HG02840 (cell line): ENCODE measurements around the gene GALNT9.

Source experiments
- ATAC-seq: cut with Tn5 transposase; IDR thresholded peaks from one replicate; pipeline ENCODE4 v1.9.1; 2021; ENCODE audit warnings: mild to moderate bottlenecking, moderate library complexity, moderate number of reproducible peaks; ENCODE audit not compliant: unreplicated experiment, low FRiP score

Gene GALNT9

DNA sequence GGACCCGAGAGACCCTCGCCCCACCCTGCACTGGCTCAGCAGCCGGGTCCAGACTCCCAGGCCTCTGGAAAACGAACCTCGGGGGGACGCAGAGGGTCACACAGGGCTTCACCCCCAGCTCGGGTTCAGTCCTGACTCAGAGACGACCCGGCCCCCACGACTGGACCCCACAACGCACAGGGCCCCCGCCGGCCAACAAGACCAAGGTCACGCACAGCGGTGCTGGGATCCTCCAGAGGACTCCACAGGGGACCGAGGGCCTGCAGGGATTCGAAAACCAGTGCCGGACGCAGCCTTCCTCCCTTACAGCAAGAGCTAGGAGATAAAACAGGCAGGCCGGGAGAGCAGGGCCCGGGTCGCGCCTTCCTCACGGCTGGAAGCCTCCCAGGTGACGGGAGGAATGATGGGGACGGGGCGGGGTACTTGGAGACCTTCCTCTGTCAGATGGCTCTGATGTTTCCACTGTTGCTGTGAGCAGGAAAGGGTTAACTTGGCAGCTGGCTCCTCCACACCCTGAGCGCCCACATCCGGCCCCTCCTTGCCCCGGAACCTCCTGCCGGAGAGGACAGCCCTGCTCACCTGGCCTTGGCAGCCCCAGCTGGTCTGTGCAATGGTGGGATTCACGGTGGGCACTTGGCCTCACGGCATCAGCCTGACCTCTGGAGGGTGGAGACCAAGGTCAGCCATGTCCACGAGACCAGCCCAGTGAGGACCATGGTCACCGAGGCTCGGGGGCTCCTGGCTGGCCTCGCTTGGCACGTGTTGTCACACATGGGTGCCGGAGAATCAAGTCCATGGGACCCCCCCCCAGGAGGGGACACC is 46.2 kb downstream of the GALNT9 start:
- ATAC-seq = no peak

DNA sequence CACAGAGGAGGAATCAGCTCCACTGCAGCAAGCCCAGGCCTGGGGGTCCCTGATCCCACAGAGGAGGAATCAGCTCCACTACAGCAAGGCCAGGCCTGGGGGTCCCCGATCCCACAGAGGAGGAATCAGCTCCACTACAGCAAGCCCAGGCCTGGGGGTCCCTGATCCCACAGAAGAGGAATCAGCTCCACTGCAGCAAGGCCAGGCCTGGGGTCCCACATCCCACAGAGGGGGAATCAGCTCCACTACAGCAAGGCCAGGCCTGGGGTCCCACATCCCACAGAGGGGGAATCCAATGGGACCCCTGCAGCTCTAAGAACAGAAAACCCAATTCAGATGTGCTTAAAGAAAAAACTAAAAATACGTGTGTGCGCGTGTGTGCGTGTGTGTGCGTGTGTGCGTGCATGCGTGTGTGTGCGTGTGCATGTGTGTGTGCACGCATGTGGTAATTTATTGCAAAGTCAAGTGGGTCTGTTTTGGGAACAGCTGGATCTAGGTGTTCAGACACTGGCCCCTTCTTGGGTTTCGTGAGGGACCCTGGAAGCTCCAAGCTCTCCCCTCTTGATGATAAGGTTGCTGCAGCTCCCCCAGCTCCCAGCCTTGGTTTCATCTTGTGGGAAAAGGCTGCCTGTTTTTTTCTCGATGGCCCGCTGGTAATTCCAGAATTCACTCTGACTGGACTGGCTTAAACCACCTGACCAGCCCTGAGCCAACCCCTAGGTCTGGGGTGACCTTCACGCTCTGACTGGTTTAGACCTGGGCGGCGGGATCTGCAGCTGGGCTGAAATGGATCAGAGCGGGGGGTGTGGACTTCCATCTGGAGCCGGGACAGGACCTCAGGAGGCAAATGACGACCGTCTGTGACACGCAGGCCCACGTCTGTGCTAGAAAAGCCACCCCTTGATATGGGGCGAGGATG is 47.1 kb downstream of the GALNT9 start:
- ATAC-seq = no peak

DNA sequence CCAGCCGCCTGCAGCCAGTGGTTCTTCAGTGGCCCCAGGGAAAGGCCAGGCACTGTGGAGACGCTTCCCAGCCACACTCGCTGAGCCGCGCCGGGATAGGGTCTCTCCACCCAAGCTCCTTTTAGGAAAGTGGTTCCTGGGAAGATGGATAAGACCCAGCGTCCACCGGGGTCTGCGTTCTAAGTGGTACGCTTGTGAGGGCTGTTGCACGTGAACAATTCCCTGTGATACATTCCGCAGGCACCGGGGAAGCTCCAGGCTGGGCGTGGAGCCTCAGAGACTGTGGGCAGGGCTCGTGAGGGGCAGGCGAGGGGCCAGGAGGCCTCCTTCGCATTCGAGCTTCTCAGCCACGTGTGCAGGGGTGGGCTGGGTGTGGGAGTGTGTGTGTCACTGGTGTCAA is 48.4 kb downstream of the GALNT9 start:
- ATAC-seq = no peak

DNA sequence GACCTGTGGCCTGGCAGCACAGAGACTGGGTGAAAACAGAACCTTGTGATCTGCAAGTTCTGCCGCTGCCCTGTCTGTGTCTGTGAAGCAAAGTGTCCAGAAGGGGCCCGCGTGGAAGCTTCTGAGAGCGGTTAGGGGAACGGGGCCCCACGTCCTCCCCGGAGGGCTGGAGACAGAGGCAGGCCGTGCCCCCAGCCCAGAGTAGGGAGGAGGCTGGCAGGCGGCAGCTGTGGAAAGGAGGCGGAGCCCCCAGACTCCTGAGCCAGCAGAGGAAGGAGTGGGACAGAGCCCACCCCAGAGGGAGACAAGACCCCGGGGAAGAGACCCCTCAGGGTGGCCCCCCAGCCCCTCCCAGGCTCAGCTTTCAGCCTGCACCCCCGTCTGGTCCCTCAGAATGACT is 49.0 kb downstream of the GALNT9 start:
- no peak for ATAC-seq

DNA sequence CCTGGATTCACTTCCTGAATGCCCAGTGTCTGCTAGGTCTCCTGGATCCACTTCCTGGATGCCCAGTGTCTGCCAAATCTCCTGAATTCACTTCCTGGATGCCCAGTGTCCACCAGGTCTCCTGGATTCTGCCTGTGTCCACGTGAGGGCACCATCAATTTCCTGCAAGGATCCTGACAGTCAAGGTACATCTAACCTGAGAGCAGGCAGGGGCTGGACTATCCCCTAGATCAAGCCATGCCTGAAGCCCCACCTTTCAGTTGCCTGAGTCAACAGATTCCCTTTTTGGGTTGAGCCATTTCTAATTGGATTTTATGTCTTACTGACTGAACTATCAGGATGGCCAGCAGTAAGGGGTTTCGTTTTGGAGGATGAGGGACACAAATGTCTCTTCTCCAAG is 49.5 kb downstream of the GALNT9 start:
- ATAC-seq = no peak

- no peak for ATAC-seq
Measured at GRCh38 chr12:132279184-132279889, 50.1 kb downstream of the GALNT9 start.

DNA sequence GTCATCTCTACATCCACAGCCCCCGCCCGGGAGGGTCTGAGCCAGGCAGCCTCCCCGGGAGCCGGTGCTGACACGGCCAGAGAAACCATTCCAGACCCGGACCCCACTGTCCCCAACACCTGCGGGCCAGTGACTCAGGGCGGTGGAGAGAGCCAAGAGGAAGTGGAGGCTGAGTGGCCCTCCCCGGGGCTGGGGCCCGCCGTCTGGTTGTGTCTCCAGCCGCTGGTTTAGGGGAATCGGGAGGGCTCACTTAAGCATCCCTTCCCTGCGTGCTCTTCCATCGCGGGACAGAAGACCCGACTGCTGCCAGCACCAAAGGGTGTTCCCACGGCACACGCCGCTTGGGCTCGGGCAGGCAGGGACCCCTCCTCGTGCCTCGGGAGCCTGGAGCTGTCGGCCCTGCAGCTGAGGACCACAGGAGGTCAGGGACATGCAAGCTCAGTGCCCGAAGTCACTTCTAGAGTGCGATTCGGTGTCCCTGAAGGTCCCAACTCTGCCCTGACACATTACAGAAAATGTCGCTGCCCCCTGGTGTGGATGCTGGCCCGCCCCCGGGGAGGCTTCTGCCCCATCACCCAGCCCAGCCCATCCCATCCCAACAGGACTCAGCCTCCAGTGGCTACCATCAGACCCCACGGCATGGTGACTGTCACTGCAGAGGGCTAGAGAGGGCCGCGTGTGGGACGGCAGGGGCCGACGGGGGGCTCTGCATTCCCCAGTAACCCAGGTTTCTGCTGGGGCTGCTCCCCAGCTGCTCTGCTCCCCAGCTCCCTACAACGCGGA is 50.8 kb downstream of the GALNT9 start:
- no peak for ATAC-seq

DNA sequence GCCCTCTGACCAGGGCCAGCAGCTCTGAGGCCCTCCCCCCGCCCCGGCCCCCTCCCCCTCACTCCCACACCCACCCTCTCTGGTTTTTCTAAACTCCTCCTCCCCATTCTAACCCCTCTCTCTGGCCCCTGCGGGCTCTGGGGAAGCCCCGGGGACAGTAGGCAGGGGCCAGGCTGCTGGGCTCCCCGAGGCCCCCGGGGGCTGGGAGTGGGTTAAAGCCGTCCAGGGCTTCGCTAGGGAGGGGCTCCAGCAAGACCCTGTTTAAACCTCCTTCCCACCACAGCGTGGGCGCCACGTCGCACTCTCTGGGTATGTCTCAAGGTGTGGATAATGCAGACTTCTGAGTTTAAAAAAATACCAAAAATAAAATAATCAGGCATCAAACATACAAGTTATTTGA is 51.4 kb downstream of the GALNT9 start:
- ATAC-seq = no peak

- ATAC-seq = no peak
Measured at GRCh38 chr12:132277374-132277941, 51.9 kb downstream of the GALNT9 start.

GRCh38 chr12:132276827-132277373 is 52.5 kb downstream of the GALNT9 start:
- no peak for ATAC-seq

DNA sequence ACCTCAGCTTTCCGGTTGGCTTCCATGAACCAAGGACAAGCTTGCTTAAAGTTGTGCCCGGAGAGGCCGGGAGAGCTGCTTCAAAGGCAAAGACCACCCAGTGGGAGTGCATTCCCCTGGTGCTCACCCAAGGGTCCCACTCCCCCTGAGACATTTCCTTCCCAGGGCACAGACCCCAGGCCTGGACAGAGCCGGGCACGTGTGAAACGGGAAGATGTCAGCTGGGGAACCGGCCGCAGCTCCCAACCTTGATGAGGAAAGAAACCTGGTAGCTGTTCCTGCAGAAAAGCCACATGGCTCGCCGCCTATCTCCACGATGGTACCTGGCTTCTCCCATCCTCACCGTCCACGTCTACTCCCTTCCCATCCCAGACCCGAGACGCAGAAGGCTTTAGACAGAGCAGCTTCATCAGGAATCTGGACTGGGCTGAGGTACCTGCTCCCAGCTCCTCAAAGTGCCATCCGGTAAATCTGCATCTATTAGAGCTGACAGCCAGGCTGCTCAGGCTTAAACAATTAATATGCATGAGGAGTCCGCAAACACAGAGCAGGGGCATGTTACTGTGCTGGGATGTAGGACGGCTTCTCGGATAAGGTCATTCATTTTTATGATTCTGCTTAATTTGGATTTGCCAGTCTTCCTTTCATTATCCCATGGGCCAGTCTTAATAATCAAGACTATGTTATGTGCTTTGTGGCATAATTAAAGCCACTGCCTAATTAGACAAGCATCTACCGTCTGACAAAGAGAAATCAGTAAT is 53.1 kb downstream of the GALNT9 start:
- ATAC-seq = no peak

- ATAC-seq = no peak
Measured at GRCh38 chr12:132275631-132276030, 53.8 kb downstream of the GALNT9 start.

GRCh38 chr12:132275110-132275531 is 54.3 kb downstream of the GALNT9 start:
- ATAC-seq = no peak

DNA sequence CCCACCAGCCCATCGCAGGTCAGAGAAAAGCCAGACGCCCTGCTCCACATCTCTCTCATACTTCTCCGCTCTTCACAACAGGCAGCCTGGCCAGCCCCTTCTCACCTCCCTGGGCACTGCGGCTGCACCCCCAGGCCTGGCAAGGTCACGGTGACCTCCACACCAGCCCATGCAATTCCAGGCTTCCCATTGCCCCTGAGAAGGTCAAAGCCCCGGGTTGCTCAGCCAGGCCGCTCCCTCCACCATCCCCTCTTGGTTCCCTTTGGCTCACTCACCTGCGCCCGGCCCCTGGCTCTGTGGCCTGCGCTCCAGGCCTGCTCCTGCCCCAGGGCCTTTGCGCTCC is 55.4 kb downstream of the GALNT9 start:
- no peak for ATAC-seq

GRCh38 chr12:132272711-132273110 is 56.7 kb downstream of the GALNT9 start:
- no peak for ATAC-seq

DNA sequence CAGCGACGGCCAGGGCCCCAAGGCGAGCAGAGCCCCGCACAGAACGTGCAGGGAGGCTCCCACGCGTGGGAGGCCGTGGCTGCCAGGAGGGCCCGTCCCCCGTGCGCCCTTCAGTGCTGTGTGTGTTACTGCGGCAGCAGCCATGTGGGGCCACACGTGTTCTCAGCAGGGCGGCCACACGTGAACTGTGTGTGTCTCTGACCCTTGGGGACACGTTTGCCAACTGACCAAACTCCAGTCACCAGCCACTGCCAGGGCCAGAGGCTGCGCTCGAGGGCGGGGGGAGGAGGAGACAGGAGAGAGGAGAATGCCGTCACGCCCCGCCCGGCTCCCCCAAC is 57.7 kb downstream of the GALNT9 start:
- no peak for ATAC-seq

- ATAC-seq = no peak
Measured at GRCh38 chr12:132270969-132271754, 58.2 kb downstream of the GALNT9 start.

DNA sequence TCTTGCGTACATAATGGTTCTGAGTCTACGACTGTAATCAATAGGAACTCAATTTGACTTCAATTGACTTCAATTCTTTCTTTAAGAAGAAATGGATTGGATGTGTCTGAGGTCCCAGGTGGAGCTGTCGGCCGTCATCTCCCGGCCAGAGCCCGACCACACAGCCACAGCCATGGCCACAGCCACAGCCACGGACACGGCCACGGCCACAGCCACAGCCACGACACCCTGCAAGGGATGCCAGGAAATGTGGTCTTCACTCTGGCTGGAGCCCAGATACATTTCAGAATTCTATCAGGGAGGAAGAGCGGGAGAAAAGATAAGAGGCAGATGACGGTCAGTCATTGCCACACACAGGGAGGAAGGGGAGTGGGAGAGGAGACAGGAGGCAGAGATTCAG is 58.9 kb downstream of the GALNT9 start:
- ATAC-seq = no peak
